ENCODE measurements around the gene LMF1. TPM values are rescaled to one million over a fixed set of nuclear protein-coding genes. Genes with fewer than 3 reads are reported as not detected.

The LMF1 gene
- total and polyA plus RNA-seq, 2 of the 8 experiments (the other 6 are each of a cell fraction or from before 2014, with no cell fraction given), result 3.5 to 9.1 TPM

GRCh38 chr16:868386-868755, 102.4 kb downstream of the LMF1 start:
- H2BK120ac ChIP-seq (replicated peaks; ENCODE audit: low read depth, low read length), result no peak overlapping the region
- H3K79me2 ChIP-seq (ENCODE audit: control insufficient read depth in 1 of 2, insufficient read depth in 2 of 2, low read length in 2 of 2), result no peaks in the 10 kb centered on the region
- no peak overlapping the region; the same call in 1 of the 2 replicates for H2BK5ac ChIP-seq (ENCODE audit: low read depth, low read length)
- H3K4me2 ChIP-seq (ENCODE audit: insufficient read depth in 1 of 2, low read depth in 2 of 2, low read length in 2 of 2), result no peak overlapping the region
- no peak overlapping the region for H4K91ac ChIP-seq (replicated peaks; ENCODE audit: insufficient read length, low read length)
- H4K8ac ChIP-seq (ENCODE audit: extremely low read depth, insufficient read depth, low read length), result no peak overlapping the region
- H2AK5ac ChIP-seq (ENCODE audit: low read depth, low read length), result no peak overlapping the region
- no peak overlapping the region for H3K23ac ChIP-seq (ENCODE audit: insufficient read length)
- no peak overlapping the region for H3K9ac ChIP-seq (replicated peaks in 1 of 4; ENCODE audit: extremely low read depth in 1 of 4, low read depth in 3 of 4, low read length in 3 of 4)
- no peaks in the 10 kb centered on the region for H4K20me1 ChIP-seq (replicated peaks in 1 of 2; ENCODE audit: control insufficient read depth in 1 of 2, insufficient read depth in 2 of 2, low read length in 2 of 2)
- no peak overlapping the region for H2BK20ac ChIP-seq (ENCODE audit: low read length)
- peaks cover 0 to 53% of the 10 kb centered on the region in 2 experiments; a peak in 2 of 4 replicates for H3K9me3 ChIP-seq (ENCODE audit: insufficient read depth in 2 of 2, low read depth in 1 of 2, low read length in 1 of 2)
- no peaks in the 10 kb centered on the region for H3K23me2 ChIP-seq (ENCODE audit: low read depth, low read length)
- H3K27ac ChIP-seq (ENCODE audit: low read depth, low read length), result no peak overlapping the region
- DNase-seq (ENCODE audit: low read depth in 1 of 2, low spot score in 2 of 2) (no peak), FAIRE-seq (no peak)
- no peaks in the 10 kb centered on the region for H3K27me3 ChIP-seq (replicated peaks in 1 of 4; ENCODE audit: control insufficient read depth in 3 of 4, extremely low read depth in 1 of 4, insufficient read depth in 3 of 4, low read length in 3 of 4)
- H3K4me3 ChIP-seq (ENCODE audit: extremely low read depth in 1 of 4, insufficient read depth in 2 of 4, low read depth in 3 of 4, low read length in 4 of 4), result no peak overlapping the region
- no peak overlapping the region for H2AFZ ChIP-seq (ENCODE audit: low read length)
- H3K56ac ChIP-seq (replicated peaks; ENCODE audit: insufficient read length, low read depth, low read length), result no peak overlapping the region
- no peaks in the 10 kb centered on the region for H3K79me1 ChIP-seq (ENCODE audit: low read depth, low read length)
- 89% methylated on average over 6 of the region's 6 CpGs; no CpG with 5 or more reads in 1 of the 2 experiments for WGBS, 2 experiments (ENCODE audit: extremely low coverage in 1 of 2, insufficient coverage in 1 of 2, insufficient read length in 1 of 2, insufficient replicate concordance in 2 of 2, low coverage in 1 of 2, low lambda C conversion rate in 2 of 2, missing lambda C conversion rate in 1 of 2)
- no peaks in the 10 kb centered on the region; a peak in 1 of 7 replicates for H3K4me1 ChIP-seq (replicated peaks in 1 of 4; ENCODE audit: control insufficient read depth in 3 of 4, insufficient read depth in 4 of 4, low read length in 3 of 4)
- no peak overlapping the region for H3K4ac ChIP-seq (replicated peaks; ENCODE audit: insufficient read length, low read depth, low read length)
- POLR2A ChIA-PET (ENCODE audit: partially characterized antibody), result no interaction called here
- H3K14ac ChIP-seq (ENCODE audit: insufficient read length), result no peak overlapping the region
- no peak overlapping the region for H4K5ac ChIP-seq (ENCODE audit: insufficient read length, low read depth, low read length)
- TF ChIP-seq JUND (IDR thresholded peaks at IDR 0.05; ENCODE audit: low read length) (no peak), SRF (IDR thresholded peaks at IDR 0.05; ENCODE audit: low read depth, low read length) (no peak), RBBP5 (IDR thresholded peaks at IDR 0.05; ENCODE audit: borderline replicate concordance, low read depth, low read length) (no peak), YY1 (IDR thresholded peaks at IDR 0.05; ENCODE audit: low read depth, low read length) (no peak), EGR1 (IDR thresholded peaks at IDR 0.05; ENCODE audit: borderline replicate concordance, low read depth, low read length) (no peak), EP300 (IDR thresholded peaks at IDR 0.05; ENCODE audit: borderline replicate concordance in 1 of 2, low read depth in 2 of 2, low read length in 2 of 2) (no peak), NRF1 (IDR thresholded peaks at IDR 0.05; ENCODE audit: low read depth, low read length) (no peak), ATF3 (IDR thresholded peaks at IDR 0.05; ENCODE audit: insufficient read depth, low read depth, low read length) (no peak), TAF1 (IDR thresholded peaks at IDR 0.05; ENCODE audit: low read depth, low read length) (no peak), MAX (IDR thresholded peaks at IDR 0.05) (no peak)
- no peaks in the 10 kb centered on the region for H3K36me3 ChIP-seq (ENCODE audit: control insufficient read depth in 2 of 4, insufficient read depth in 4 of 4, low read length in 3 of 4)
- CTCF ChIA-PET (ENCODE audit: partially characterized antibody), result no interaction called here
- no peak overlapping the region for H3K18ac ChIP-seq (ENCODE audit: extremely low read depth, low read length)
- H2BK15ac ChIP-seq (ENCODE audit: low read length), result no peak overlapping the region
- no peak overlapping the region for H2BK12ac ChIP-seq (ENCODE audit: low read depth, low read length)

Measured in H1 (cell line).